ENCODE data around the gene AKAP1. TPM values are rescaled to one million over a fixed set of nuclear protein-coding genes. Genes with fewer than 3 reads are reported as not detected.

Gene AKAP1
- polyA plus RNA-seq, 2 of the 4 experiments (the other 2 are of a cell fraction), result 45.8 to 48.0 TPM

DNA sequence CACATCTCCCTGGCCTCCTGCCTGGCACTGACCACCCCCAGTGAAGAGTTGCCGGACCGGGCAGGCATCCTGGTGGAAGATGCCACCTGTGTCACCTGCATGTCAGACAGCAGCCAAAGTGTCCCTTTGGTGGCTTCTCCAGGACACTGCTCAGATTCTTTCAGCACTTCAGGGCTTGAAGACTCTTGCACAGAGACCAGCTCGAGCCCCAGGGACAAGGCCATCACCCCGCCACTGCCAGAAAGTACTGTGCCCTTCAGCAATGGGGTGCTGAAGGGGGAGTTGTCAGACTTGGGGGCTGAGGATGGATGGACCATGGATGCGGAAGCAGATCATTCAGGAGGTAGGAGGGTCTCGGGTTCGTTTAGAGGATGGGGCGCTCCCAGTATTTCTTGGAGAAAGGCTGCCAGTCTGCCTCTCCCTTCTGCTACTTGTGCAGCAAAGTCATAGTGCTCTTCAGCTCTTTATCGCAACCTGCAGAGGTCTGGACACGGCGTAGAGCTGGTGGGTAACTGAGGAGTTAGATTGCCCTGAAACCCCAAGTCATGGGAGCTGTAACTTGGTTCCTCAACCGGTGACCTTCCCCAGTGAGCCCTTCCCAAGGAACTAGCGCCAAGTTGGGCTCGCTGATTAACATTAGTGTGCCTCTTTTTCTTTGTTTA is 21.9 kb downstream of the AKAP1 start:
- Histone ChIP-seq H3K4me1 (peaks cover 30% of the 10 kb centered on the region), H3K27ac (peak overlapping the region; percentile 1 to 63; a peak in 4 of 6 replicates), H3K4me2 (peak overlapping the region; percentile 38), H3K4me3 (no peak overlapping the region), H3K9me3 (no peaks in the 10 kb centered on the region)
- TF ChIP-seq, protein P1, sequence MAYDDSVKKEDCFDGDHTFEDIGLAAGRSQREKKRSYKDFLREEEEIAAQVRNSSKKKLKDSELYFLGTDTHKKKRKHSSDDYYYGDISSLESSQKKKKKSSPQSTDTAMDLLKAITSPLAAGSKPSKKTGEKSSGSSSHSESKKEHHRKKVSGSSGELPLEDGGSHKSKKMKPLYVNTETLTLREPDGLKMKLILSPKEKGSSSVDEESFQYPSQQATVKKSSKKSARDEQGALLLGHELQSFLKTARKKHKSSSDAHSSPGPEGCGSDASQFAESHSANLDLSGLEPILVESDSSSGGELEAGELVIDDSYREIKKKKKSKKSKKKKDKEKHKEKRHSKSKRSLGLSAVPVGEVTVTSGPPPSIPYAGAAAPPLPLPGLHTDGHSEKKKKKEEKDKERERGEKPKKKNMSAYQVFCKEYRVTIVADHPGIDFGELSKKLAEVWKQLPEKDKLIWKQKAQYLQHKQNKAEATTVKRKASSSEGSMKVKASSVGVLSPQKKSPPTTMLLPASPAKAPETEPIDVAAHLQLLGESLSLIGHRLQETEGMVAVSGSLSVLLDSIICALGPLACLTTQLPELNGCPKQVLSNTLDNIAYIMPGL (CRISPR knock-in tag; IDR thresholded peaks at IDR 0.05; ENCODE audit: borderline replicate concordance), result no peak
- TF ChIP-seq JUN (IDR thresholded peaks at IDR 0.05), result no peak
- TF ChIP-seq, protein P2, sequence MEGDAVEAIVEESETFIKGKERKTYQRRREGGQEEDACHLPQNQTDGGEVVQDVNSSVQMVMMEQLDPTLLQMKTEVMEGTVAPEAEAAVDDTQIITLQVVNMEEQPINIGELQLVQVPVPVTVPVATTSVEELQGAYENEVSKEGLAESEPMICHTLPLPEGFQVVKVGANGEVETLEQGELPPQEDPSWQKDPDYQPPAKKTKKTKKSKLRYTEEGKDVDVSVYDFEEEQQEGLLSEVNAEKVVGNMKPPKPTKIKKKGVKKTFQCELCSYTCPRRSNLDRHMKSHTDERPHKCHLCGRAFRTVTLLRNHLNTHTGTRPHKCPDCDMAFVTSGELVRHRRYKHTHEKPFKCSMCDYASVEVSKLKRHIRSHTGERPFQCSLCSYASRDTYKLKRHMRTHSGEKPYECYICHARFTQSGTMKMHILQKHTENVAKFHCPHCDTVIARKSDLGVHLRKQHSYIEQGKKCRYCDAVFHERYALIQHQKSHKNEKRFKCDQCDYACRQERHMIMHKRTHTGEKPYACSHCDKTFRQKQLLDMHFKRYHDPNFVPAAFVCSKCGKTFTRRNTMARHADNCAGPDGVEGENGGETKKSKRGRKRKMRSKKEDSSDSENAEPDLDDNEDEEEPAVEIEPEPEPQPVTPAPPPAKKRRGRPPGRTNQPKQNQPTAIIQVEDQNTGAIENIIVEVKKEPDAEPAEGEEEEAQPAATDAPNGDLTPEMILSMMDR (IDR thresholded peaks at IDR 0.05), result peak; percentile 21; the same call in 1 of the 3 replicates
- no peak for TF ChIP-seq CEBPB (IDR thresholded peaks at IDR 0.05)
- ChIA-PET CTCF (interaction anchor here (0.6 to 9.9 kb wide), 19 partner anchors 7 to 1029 kb away, joined by 3 to 77 read pairs (median 5); partner anchors contain the start of gene AKAP1), POLR2A (interaction anchor here (1.0 to 1.9 kb wide), 2 partner anchors 22 to 129 kb away, joined by 3 to 8 read pairs; partner anchors contain the start of genes AKAP1 and SCPEP1)
- ATAC-seq, result peak; percentile 16 to 25; a peak in 4 of 6 replicates
- no peak for FAIRE-seq
- WGBS (ENCODE audit: missing lambda C conversion rate), result 92% methylated on average over 14 of the region's 14 CpGs
- DNase-seq (ENCODE audit: low read depth in 1 of 2, low spot score in 1 of 2), result no peak

DNA sequence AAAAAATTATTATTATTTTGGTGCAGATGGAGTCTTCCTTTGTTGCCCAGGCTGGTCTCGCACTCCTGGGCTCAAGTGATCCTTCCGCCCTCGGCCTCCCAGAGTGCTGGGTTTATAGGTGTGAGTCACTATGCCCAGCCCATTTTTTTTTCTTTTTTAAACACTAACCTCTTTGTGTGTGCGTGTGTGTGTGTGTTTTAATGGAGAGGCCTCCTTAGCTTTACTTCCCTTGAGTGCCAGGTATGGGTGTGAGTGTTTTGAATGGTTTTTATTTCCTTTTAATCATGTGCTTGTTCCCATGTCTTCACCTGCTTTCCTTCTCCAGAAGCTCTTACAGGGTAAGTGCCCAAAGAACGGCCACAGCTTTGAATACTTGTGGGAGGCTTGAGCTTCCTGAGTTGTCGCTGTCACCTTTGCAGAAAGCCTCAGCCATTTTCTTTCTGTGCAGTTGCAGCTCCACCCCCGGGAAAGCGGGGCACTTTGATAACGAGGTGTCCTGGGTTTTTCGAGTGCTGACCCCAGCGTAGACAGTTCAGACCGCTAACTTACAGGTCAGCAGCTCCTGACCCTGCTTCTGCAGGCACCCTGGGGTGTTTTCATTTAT is 22.6 kb downstream of the AKAP1 start:
- CTCF ChIA-PET, result interaction anchor here (0.9 to 9.9 kb wide), 11 partner anchors 11 to 1006 kb away, joined by 3 to 77 read pairs (median 5); partner anchors contain the start of gene AKAP1
- FAIRE-seq (no peak), DNase-seq (ENCODE audit: low read depth in 1 of 2, low spot score in 1 of 2) (peak in 1 of 2 experiments; percentile 71), ATAC-seq (peak; percentile 36 to 67; a peak in 4 of 6 replicates)
- peak overlapping the region; percentile 38 for H3K4me2 ChIP-seq
- peaks cover 30% of the 10 kb centered on the region for H3K4me1 ChIP-seq
- H3K4me3 ChIP-seq, result no peak overlapping the region
- peak overlapping the region; percentile 1 to 63; a peak in 5 of 6 replicates for H3K27ac ChIP-seq
- POLR2A ChIA-PET, result interaction anchor here (1.0 to 1.9 kb wide), 2 partner anchors 23 to 129 kb away, joined by 3 to 8 read pairs; partner anchors contain the start of genes AKAP1 and SCPEP1
- no peak for TF ChIP-seq RAD21 (conservative IDR thresholded peaks at IDR 0.05 in 1 of 2, IDR thresholded peaks at IDR 0.05 in 1 of 2)
- no peak for TF ChIP-seq ZC3H11A (IDR thresholded peaks at IDR 0.05)
- no peak for TF ChIP-seq CBX8 (IDR thresholded peaks at IDR 0.05)
- no peak for TF ChIP-seq MYC (IDR thresholded peaks at IDR 0.05; ENCODE audit: borderline replicate concordance, low read length)
- no peak for TF ChIP-seq NFE2L2 (conservative IDR thresholded peaks at IDR 0.05; ENCODE audit: low read length)
- TF ChIP-seq, protein P3, sequence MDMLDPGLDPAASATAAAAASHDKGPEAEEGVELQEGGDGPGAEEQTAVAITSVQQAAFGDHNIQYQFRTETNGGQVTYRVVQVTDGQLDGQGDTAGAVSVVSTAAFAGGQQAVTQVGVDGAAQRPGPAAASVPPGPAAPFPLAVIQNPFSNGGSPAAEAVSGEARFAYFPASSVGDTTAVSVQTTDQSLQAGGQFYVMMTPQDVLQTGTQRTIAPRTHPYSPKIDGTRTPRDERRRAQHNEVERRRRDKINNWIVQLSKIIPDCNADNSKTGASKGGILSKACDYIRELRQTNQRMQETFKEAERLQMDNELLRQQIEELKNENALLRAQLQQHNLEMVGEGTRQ (IDR thresholded peaks at IDR 0.05), result no peak
- no peak for TF ChIP-seq TFCP2L1 (CRISPR knock-in tag; IDR thresholded peaks at IDR 0.05)
- TF ChIP-seq KDM5A (IDR thresholded peaks at IDR 0.05), result no peak
- peak; percentile 46 for TF ChIP-seq FOSL2 (IDR thresholded peaks at IDR 0.05)
- peak; percentile 45 for TF ChIP-seq FOSL2 (CRISPR knock-in tag; IDR thresholded peaks at IDR 0.05)
- TF ChIP-seq JUNB (IDR thresholded peaks at IDR 0.05), result peak; percentile 16; the same call in 1 of the 2 replicates
- no peak for TF ChIP-seq NPAS2 (CRISPR knock-in tag; IDR thresholded peaks at IDR 0.05; ENCODE audit: borderline replicate concordance)
- TF ChIP-seq SREBF2 (IDR thresholded peaks at IDR 0.05), result no peak
- no peaks in the 10 kb centered on the region for H3K9me3 ChIP-seq
- WGBS (ENCODE audit: missing lambda C conversion rate), result 59% methylated on average over 12 of the region's 12 CpGs
